D341Med (cell line): ENCODE data around the gene OR4P4.

Experiments used
- DNase-seq: peaks from one replicate; pipeline ENCODE4 v3.0.0; 2012; ENCODE audit warnings: low spot score

The OR4P4 gene

GRCh38 chr11:55634813-55635212 lies at the start of gene OR4P4:
TSS of gene OR4P4 (plus strand) at chr11:55635113.
- no peak for DNase-seq

DNA sequence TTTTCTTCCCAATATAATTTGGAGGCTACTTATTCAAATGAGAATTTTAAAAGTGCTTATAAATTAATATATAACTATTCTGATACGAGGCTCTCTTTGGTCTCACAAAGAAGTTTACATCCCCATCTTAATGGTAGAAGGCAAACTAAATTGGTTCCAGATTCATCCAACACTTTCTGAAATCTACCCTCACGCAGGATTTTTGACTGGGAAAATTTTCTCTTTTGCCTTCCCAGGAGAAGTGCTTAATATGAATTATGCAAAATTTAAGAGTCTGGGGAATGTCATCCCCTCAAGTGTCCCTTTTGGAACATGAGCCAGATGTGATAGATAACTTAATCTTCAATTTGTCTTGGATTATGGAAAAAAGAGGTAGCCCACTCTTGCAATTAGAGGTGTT lies 27.4 kb upstream of the OR4P4 start, which contains the start of gene OR4C11:
Gene OR4C11, minus strand, starts transcription at position 101 of the 400 bp plus-strand sequence. CDS start 3,272 bp downstream, outside the sequence.
- DNase-seq, result no peak

GRCh38 chr11:55624531-55624930 lies 10.4 kb upstream of the OR4P4 start:
- no peak for DNase-seq

DNA sequence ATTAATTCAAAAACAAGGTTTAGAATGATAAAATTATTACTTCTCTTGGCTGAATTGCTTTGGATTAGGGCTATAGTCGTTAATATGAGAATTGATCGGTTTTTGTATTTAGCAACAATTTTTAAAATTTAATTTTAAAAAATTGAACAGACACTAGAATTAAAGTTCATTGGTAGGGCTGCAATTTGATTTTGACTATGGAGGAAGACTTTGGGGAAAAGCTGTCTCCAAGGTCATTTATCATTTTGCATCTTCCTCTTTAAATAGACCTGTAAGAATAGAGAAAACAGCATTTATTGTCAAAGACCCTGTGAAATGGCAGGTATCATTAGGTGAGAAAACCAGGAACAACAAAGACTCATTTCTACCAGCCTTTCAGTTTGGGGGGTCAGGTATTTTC lies 13.1 kb downstream of the OR4P4 start, which contains the start of gene OR4S2:
Gene OR4S2, plus strand, starts transcription at position 301 of the 400 bp plus-strand sequence. CDS start 2,577 bp downstream, outside the sequence.
- no peak for DNase-seq

- no peak for DNase-seq
These were observed 17.6 kb downstream of the OR4P4 start for GRCh38 chr11:55652560-55652959.

GRCh38 chr11:55655096-55655495 lies 20.2 kb downstream of the OR4P4 start:
- DNase-seq, result no peak

DNA sequence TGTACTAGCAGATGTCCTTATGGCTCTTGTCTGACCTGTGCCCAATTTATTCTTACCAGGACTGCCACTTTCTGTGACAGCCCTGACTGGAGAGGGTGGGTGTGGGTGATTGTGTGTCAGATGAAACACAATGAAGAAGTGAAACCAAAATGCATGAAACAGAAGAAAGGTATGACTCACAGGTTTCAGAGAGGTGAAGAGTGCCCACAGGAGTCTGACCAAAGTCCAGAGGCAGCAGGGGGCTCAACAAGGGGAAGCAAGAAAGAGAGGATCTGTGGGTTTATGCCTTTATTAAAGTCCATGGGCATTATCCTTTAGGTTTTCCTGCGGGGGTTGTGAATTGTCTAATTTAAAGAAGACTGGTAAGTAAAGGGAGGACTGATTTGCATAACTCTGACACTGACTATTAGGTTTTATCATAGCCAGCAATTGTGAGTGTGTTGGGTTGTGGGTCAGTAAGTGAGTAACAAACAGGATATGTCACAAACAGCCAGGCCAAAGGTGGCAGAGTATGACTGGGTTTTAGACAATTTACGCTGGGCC lies 23.2 kb downstream of the OR4P4 start:
- DNase-seq, result no peak

- DNase-seq, result no peak
These were observed 23.7 kb downstream of the OR4P4 start for GRCh38 chr11:55658608-55659007.

- DNase-seq, result no peak
These were observed 27.0 kb downstream of the OR4P4 start, which contains the start of gene OR4C6 for GRCh38 chr11:55661901-55662300. TSS of gene OR4C6 (plus strand) at chr11:55662201. CDS start at chr11:55665167, 2,966 bp downstream.

GRCh38 chr11:55669376-55669775 lies 34.5 kb downstream of the OR4P4 start:
- DNase-seq, result no peak

GRCh38 chr11:55673860-55674259 lies 38.9 kb downstream of the OR4P4 start:
- DNase-seq, result no peak
